Peyer's patch (tissue), 4 donors: Measurements from ENCODE around the gene SLC16A8. TPM values are rescaled to one million over a fixed set of nuclear protein-coding genes. Genes with fewer than 3 reads are reported as not detected.

Experiments used
- DNase-seq, 3 donors: peaks; one replicate each; pipeline ENCODE4 v3.0.0-alpha.2; 2017 to 2019
- H3K27ac ChIP-seq, 4 donors: fragments of 200-600 bp; sonication (generic); one replicate each; pipeline ENCODE4 v1.5.1; 2016 to 2019
- H3K27me3 ChIP-seq, 2 donors: fragments of 200-600 bp; sonication (generic); one replicate each; pipeline ENCODE4 v1.5.1; 2019
- H3K36me3 ChIP-seq, 3 donors: fragments of 200-600 bp; sonication (generic); one replicate each; pipeline ENCODE4 v1.5.1; 2016 to 2019
- H3K4me1 ChIP-seq, 4 donors: fragments of 200-600 bp; sonication (generic); one replicate each; pipeline ENCODE4 v1.5.1; 2016 to 2019
- H3K4me3 ChIP-seq, 4 donors: fragments of 200-600 bp; sonication (generic); 1 replicate in 3 of 4; 2 replicates in 1 of 4; pipeline ENCODE4 v1.5.1; 2016 to 2019; ENCODE audit warnings: mild to moderate bottlenecking in 1 of 4
- H3K9me3 ChIP-seq, 4 donors: fragments of 200-600 bp; sonication (generic); one replicate each; pipeline ENCODE4 v1.5.1; 2016 to 2019; ENCODE audit warnings: mild to moderate bottlenecking in 1 of 4
- POLR2A ChIP-seq, 2 donors: fragments of 450-650 bp; IDR thresholded peaks; one replicate each; pipeline ENCODE4 v1.5.1; 2017; ENCODE audit warnings: antibody characterized with exemption in 2 of 2, mild to moderate bottlenecking in 2 of 2, moderate library complexity in 2 of 2
- total RNA-seq, 4 donors: library from RNA; depleted of rRNA; stranded (reverse); fragments of >200 nt; gene quantifications; one replicate each; pipeline ENCODE4 v1.1.0, GENCODE V29; 2016
- TF ChIP-seq, protein P1 (sequence below), 6 experiments: fragments of 450-650 bp in 4 of 6; fragments of 200-600 bp in 2 of 6; sonication (generic) in 1 of 6; IDR thresholded peaks; one replicate each; pipeline ENCODE4 v1.5.1; 2017 to 2019; ENCODE audit warnings: antibody characterized with exemption in 6 of 6, mild to moderate bottlenecking in 3 of 6, moderate library complexity in 1 of 6

SLC16A8 gene
- total RNA-seq, 4 donors from 2014 or later, result not detected

DNA sequence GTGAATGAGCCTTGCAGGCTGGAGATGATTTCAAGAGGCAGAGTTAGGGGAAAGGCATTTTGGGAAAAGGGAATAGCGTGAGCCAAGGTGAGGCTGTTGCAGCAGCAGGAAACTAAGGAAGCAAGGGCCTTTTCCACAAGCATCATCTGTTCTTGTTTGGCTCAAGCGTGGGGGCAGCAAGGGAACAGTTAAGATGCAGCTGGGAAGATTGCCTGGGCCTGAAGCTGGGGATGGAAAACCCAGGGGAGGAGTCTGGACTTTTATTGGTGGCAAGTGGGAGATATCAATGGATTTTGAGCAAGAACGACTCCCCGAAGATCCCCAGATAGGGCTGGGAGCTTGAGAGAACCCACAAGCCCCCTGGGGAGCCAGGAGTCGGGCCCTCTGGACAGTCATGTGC is 54.1 kb downstream of the SLC16A8 start:
- no peak overlapping the region for H3K4me3 ChIP-seq
- peaks cover 0 to 22% (median 0%) of the 10 kb centered on the region in 4 donors for H3K4me1 ChIP-seq
- peak overlapping the region in 1 of 4 donors; percentile 46 for H3K27ac ChIP-seq
- H3K9me3 ChIP-seq, result no peaks in the 10 kb centered on the region
- H3K27me3 ChIP-seq, result no peaks in the 10 kb centered on the region
- H3K36me3 ChIP-seq, result no peaks in the 10 kb centered on the region
- DNase-seq, result no peak
- no peak for TF ChIP-seq POLR2A (IDR thresholded peaks at IDR 0.05)
- TF ChIP-seq, protein P1, sequence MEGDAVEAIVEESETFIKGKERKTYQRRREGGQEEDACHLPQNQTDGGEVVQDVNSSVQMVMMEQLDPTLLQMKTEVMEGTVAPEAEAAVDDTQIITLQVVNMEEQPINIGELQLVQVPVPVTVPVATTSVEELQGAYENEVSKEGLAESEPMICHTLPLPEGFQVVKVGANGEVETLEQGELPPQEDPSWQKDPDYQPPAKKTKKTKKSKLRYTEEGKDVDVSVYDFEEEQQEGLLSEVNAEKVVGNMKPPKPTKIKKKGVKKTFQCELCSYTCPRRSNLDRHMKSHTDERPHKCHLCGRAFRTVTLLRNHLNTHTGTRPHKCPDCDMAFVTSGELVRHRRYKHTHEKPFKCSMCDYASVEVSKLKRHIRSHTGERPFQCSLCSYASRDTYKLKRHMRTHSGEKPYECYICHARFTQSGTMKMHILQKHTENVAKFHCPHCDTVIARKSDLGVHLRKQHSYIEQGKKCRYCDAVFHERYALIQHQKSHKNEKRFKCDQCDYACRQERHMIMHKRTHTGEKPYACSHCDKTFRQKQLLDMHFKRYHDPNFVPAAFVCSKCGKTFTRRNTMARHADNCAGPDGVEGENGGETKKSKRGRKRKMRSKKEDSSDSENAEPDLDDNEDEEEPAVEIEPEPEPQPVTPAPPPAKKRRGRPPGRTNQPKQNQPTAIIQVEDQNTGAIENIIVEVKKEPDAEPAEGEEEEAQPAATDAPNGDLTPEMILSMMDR (IDR thresholded peaks at IDR 0.05), result no peak

DNA sequence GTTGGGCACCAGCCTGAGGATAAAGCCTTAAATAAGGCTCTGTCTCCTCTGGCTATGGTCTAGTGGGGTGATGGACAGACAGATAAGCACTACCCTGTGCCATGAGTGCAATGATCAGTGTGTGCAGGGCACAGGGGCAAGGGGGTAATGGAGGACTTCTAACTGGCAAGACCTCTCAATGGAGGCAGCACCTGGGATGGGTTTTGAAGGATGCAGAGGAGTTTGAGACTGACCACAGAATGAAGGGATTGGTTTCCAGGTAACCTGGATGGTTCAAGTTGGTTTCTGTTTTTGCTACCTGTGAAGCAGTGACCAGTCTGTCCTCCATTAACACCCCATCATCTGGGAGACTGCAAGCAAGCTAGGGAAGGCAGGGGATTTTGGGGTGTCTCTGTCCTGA is 54.6 kb downstream of the SLC16A8 start:
- Histone ChIP-seq H3K36me3 (no peaks in the 10 kb centered on the region), H3K27ac (no peak overlapping the region), H3K27me3 (no peaks in the 10 kb centered on the region), H3K9me3 (no peaks in the 10 kb centered on the region), H3K4me3 (no peak overlapping the region), H3K4me1 (peaks cover 0 to 22% (median 0%) of the 10 kb centered on the region in 4 donors)
- DNase-seq, result no peak
- TF ChIP-seq POLR2A (IDR thresholded peaks at IDR 0.05), result no peak
- TF ChIP-seq, protein P1 (IDR thresholded peaks at IDR 0.05), result no peak

GRCh38 chr22:38028344-38029130 is 55.4 kb downstream of the SLC16A8 start:
- peaks cover 0 to 13% (median 0%) of the 10 kb centered on the region in 4 donors for H3K4me1 ChIP-seq
- no peak for TF ChIP-seq POLR2A (IDR thresholded peaks at IDR 0.05)
- TF ChIP-seq, protein P1 (IDR thresholded peaks at IDR 0.05), result no peak
- DNase-seq, result no peak

More at GRCh38 chr22:38028344-38029130, 55.4 kb downstream of the SLC16A8 start:
- H3K4me3 ChIP-seq, result no peak overlapping the region
- no peaks in the 10 kb centered on the region for H3K27me3 ChIP-seq
- H3K36me3 ChIP-seq, result no peaks in the 10 kb centered on the region
- no peaks in the 10 kb centered on the region for H3K9me3 ChIP-seq
- no peak overlapping the region for H3K27ac ChIP-seq

Other genes with a start within 250 kb of the SLC16A8 start
- 10 to 100 TPM; 24.9 to 43.3 (median 33.8) TPM for gene ANKRD54, start 239.8 kb downstream of the SLC16A8 start, total RNA-seq
- gene EIF3L, start 234.8 kb downstream of the SLC16A8 start, total RNA-seq, result 100 to 1,000 TPM; 123 to 229 (median 185) TPM
- 10 to 100 TPM; 24.5 to 49.0 (median 31.8) TPM for gene MICALL1, start 177.9 kb downstream of the SLC16A8 start, total RNA-seq
- gene C22orf23, start 130.6 kb downstream of the SLC16A8 start, total RNA-seq, result under 1 TPM in 1 of 4 donors, not detected in 3; 0.85 TPM
- 10 to 100 TPM; 51.1 to 97.4 (median 55.2) TPM for gene POLR2F, start 130.5 kb downstream of the SLC16A8 start, total RNA-seq
- gene SOX10, start 99.6 kb downstream of the SLC16A8 start, total RNA-seq, result 1 to 10 TPM in 1 of 4 donors, under 1 TPM in 2, not detected in 1; 0.35 to 1.1 (median 0.66) TPM
- 10 to 100 TPM; 40.8 to 51.7 (median 46.4) TPM for gene PICK1, start 26.8 kb downstream of the SLC16A8 start, total RNA-seq
- gene BAIAP2L2, start 26.5 kb upstream of the SLC16A8 start, total RNA-seq, result 100 to 1,000 TPM in 3 of 4 donors, 10 to 100 TPM in 1; 83.3 to 421 (median 306) TPM
- gene PLA2G6, start 97.6 kb upstream of the SLC16A8 start, total RNA-seq, result 100 to 1,000 TPM in 1 of 4 donors, 10 to 100 TPM in 3; 19.3 to 102 (median 60.6) TPM
- gene MAFF, start 117.8 kb upstream of the SLC16A8 start, total RNA-seq, result 10 to 100 TPM in 2 of 4 donors, 1 to 10 TPM in 2; 5.1 to 14.2 (median 12.0) TPM
- 10 to 100 TPM; 39.1 to 56.1 (median 51.4) TPM for gene TMEM184B, start 188.8 kb upstream of the SLC16A8 start, total RNA-seq
- gene CSNK1E, start 233.2 kb upstream of the SLC16A8 start, total RNA-seq, result 100 to 1,000 TPM in 3 of 4 donors, 10 to 100 TPM in 1; 39.1 to 254 (median 114) TPM